HG02938 (cell line): Measurements from ENCODE around the gene MMD2.
"Not testable (repeated sequence)": the region's sequence is repeated elsewhere in the genome, so short reads cannot be mapped to it uniquely, and the experiment has no call there.

Experiments
- ATAC-seq: cut with Tn5 transposase; IDR thresholded peaks from one replicate; pipeline ENCODE4 v1.9.1; 2021; ENCODE audit warnings: mild to moderate bottlenecking, moderate library complexity; ENCODE audit not compliant: unreplicated experiment

Gene MMD2

GRCh38 chr7:4904346-4904745 lies 54.6 kb downstream of the MMD2 start:
- ATAC-seq, result no peak

GRCh38 chr7:4895766-4896165 lies 63.2 kb downstream of the MMD2 start:
- ATAC-seq, result no peak

- no peak for ATAC-seq
These were observed 64.5 kb downstream of the MMD2 start for GRCh38 chr7:4894482-4894881.

- no peak for ATAC-seq
These were observed 65.0 kb downstream of the MMD2 start for GRCh38 chr7:4893929-4894475.

- ATAC-seq, result not testable (repeated sequence)
These were observed 65.8 kb downstream of the MMD2 start for GRCh38 chr7:4893188-4893587.

- not testable (repeated sequence) for ATAC-seq
These were observed 67.5 kb downstream of the MMD2 start for GRCh38 chr7:4891522-4891921.

- no peak for ATAC-seq
These were observed 69.3 kb downstream of the MMD2 start for GRCh38 chr7:4889682-4890081.

- ATAC-seq, result no peak
These were observed 70.8 kb downstream of the MMD2 start for GRCh38 chr7:4888161-4888560.

- no peak for ATAC-seq
These were observed 72.3 kb downstream of the MMD2 start for GRCh38 chr7:4886671-4887070.

- no peak for ATAC-seq
These were observed 73.6 kb downstream of the MMD2 start for GRCh38 chr7:4885317-4885807.

- ATAC-seq, result no peak
These were observed 74.8 kb downstream of the MMD2 start for GRCh38 chr7:4884164-4884563.

GRCh38 chr7:4883372-4884144 lies 75.4 kb downstream of the MMD2 start, which contains the start of gene RADIL:
Gene RADIL, minus strand, starts transcription at chr7:4883716. Its CDS starts 5,577 bp downstream, at chr7:4878139.
- no peak for ATAC-seq

GRCh38 chr7:4883033-4883371 lies 76.0 kb downstream of the MMD2 start:
- no peak for ATAC-seq

GRCh38 chr7:4882169-4883032 lies 76.6 kb downstream of the MMD2 start:
- no peak for ATAC-seq

- ATAC-seq, result no peak
These were observed 78.8 kb downstream of the MMD2 start for GRCh38 chr7:4880218-4880617.

GRCh38 chr7:4879396-4880081 lies 79.4 kb downstream of the MMD2 start:
- ATAC-seq, result no peak

GRCh38 chr7:4878336-4879335 lies 80.4 kb downstream of the MMD2 start:
- no peak for ATAC-seq

GRCh38 chr7:4876586-4876985 lies 82.4 kb downstream of the MMD2 start:
- no peak for ATAC-seq

GRCh38 chr7:4875391-4875790 lies 83.6 kb downstream of the MMD2 start:
- ATAC-seq, result no peak
